Measurements from ENCODE around the gene MAP3K19.

Gene MAP3K19

GRCh38 chr2:135047300-135047699, at the start of gene MAP3K19:
MAP3K19 (minus strand) TSS chr2:135047447; CDS start chr2:135024647, 22,800 bp downstream.
- Histone ChIP-seq H3K27me3 (ENCODE audit: insufficient read depth, low read depth) (no peaks in the 10 kb centered on the region), H3K27ac (no peak within 1 kb of the TSS), H3K36me3 (ENCODE audit: insufficient read depth) (no peaks in the 10 kb centered on the region), H3K79me2 (ENCODE audit: insufficient read depth, low read depth) (no peaks in the 10 kb centered on the region), H3K4me1 (ENCODE audit: low read depth, poor library complexity, severe bottlenecking) (no peaks in the 10 kb centered on the region), H3K4me2 (no peak within 1 kb of the TSS), H3K9ac (no peak within 1 kb of the TSS), H4K20me1 (ENCODE audit: insufficient read depth) (no peaks in the 10 kb centered on the region), H2AFZ (ENCODE audit: low read depth) (no peak within 1 kb of the TSS), H3K4me3 (IDR thresholded peaks at IDR 0.05; ENCODE audit: insufficient read depth, low read depth, low read length) (no peak within 1 kb of the TSS)
- TF ChIP-seq CTCF (conservative IDR thresholded peaks at IDR 0.05; ENCODE audit: low read depth, low read length) = no peak

GRCh38 chr2:135096665-135097446, 49.6 kb upstream of the MAP3K19 start:
- no peaks in the 10 kb centered on the region for H3K27me3 ChIP-seq (ENCODE audit: insufficient read depth, low read depth)
- no peak overlapping the region for H3K9ac ChIP-seq
- no peak overlapping the region for H3K4me3 ChIP-seq (IDR thresholded peaks at IDR 0.05; ENCODE audit: insufficient read depth, low read depth, low read length)
- TF ChIP-seq CTCF (conservative IDR thresholded peaks at IDR 0.05; ENCODE audit: low read depth, low read length) = no peak
- peaks cover 14% of the 10 kb centered on the region for H3K4me1 ChIP-seq (ENCODE audit: low read depth, poor library complexity, severe bottlenecking)
- H4K20me1 ChIP-seq (ENCODE audit: insufficient read depth) = no peaks in the 10 kb centered on the region
- H3K36me3 ChIP-seq (ENCODE audit: insufficient read depth) = no peaks in the 10 kb centered on the region
- no peaks in the 10 kb centered on the region for H3K79me2 ChIP-seq (ENCODE audit: insufficient read depth, low read depth)
- H3K27ac ChIP-seq = no peak overlapping the region
- H3K4me2 ChIP-seq = no peak overlapping the region
- H2AFZ ChIP-seq (ENCODE audit: low read depth) = no peak overlapping the region

GRCh38 chr2:135095591-135095990, 48.3 kb upstream of the MAP3K19 start:
- Histone ChIP-seq H3K4me1 (ENCODE audit: low read depth, poor library complexity, severe bottlenecking) (peaks cover 14% of the 10 kb centered on the region), H3K4me3 (IDR thresholded peaks at IDR 0.05; ENCODE audit: insufficient read depth, low read depth, low read length) (no peak overlapping the region), H3K36me3 (ENCODE audit: insufficient read depth) (no peaks in the 10 kb centered on the region), H4K20me1 (ENCODE audit: insufficient read depth) (no peaks in the 10 kb centered on the region), H3K27me3 (ENCODE audit: insufficient read depth, low read depth) (no peaks in the 10 kb centered on the region), H3K4me2 (peak overlapping the region; percentile 24; the same call in 1 of the 2 replicates), H3K9ac (no peak overlapping the region), H3K79me2 (ENCODE audit: insufficient read depth, low read depth) (no peaks in the 10 kb centered on the region), H3K27ac (no peak overlapping the region), H2AFZ (ENCODE audit: low read depth) (no peak overlapping the region)
- TF ChIP-seq CTCF (conservative IDR thresholded peaks at IDR 0.05; ENCODE audit: low read depth, low read length) = no peak

GRCh38 chr2:135094508-135094907, 47.3 kb upstream of the MAP3K19 start:
- Histone ChIP-seq H3K79me2 (ENCODE audit: insufficient read depth, low read depth) (no peaks in the 10 kb centered on the region), H3K36me3 (ENCODE audit: insufficient read depth) (no peaks in the 10 kb centered on the region), H3K27ac (no peak overlapping the region), H2AFZ (ENCODE audit: low read depth) (no peak overlapping the region), H3K9ac (no peak overlapping the region), H3K27me3 (ENCODE audit: insufficient read depth, low read depth) (no peaks in the 10 kb centered on the region), H3K4me3 (IDR thresholded peaks at IDR 0.05; ENCODE audit: insufficient read depth, low read depth, low read length) (no peak overlapping the region), H3K4me1 (ENCODE audit: low read depth, poor library complexity, severe bottlenecking) (peaks cover 14% of the 10 kb centered on the region), H3K4me2 (no peak overlapping the region), H4K20me1 (ENCODE audit: insufficient read depth) (no peaks in the 10 kb centered on the region)
- TF ChIP-seq CTCF (conservative IDR thresholded peaks at IDR 0.05; ENCODE audit: low read depth, low read length) = no peak
